SK-N-SH (cell line): ENCODE results near the gene ABHD6.
"Not testable (repeated sequence)": the region's sequence is repeated elsewhere in the genome, so short reads cannot be mapped to it uniquely, and the experiment has no call there.

ENCODE experiments used
- JUND ChIP-seq: IDR thresholded peaks from 2 replicates; pipeline ENCODE4 v1.4.0; 2012
- SIN3A ChIP-seq: IDR thresholded peaks from 2 replicates; pipeline ENCODE4 v1.6.1; 2012; ENCODE audit warnings: low read depth, mild to moderate bottlenecking, low read length, moderate library complexity, borderline replicate concordance
- TAF1 ChIP-seq: IDR thresholded peaks from 2 replicates; pipeline ENCODE4 v1.6.1; 2012; ENCODE audit warnings: low read depth, mild to moderate bottlenecking, low read length, moderate library complexity, borderline replicate concordance
- TF ChIP-seq, protein P1 (sequence below): fragments of 200-600 bp; sonication (generic); IDR thresholded peaks from 2 replicates; pipeline ENCODE4 v1.6.1; 2017; ENCODE audit warnings: antibody characterized with exemption, mild to moderate bottlenecking, moderate library complexity

DNA sequence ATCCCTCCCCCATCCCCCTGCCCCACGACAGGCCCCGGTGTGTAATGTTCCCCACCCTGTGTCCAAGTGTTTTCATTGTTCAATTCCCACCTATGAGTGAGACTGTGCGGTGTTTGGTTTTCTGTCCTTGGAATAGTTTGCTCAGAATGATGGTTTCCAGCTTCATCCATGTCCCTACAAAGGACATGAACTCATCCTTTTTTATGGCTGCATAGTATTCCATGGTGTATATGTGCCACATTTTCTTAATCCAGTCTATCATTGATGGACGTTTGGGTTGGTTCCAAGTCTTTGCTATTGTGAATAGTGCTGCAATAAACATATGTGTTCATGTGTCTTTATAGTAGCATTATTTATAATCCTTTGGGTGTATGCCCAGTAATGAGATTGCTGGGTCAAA, 5.3 kb downstream of the ABHD6 start:
- not testable (repeated sequence) for TF ChIP-seq JUND, TAF1, SIN3A
- TF ChIP-seq, protein P1, sequence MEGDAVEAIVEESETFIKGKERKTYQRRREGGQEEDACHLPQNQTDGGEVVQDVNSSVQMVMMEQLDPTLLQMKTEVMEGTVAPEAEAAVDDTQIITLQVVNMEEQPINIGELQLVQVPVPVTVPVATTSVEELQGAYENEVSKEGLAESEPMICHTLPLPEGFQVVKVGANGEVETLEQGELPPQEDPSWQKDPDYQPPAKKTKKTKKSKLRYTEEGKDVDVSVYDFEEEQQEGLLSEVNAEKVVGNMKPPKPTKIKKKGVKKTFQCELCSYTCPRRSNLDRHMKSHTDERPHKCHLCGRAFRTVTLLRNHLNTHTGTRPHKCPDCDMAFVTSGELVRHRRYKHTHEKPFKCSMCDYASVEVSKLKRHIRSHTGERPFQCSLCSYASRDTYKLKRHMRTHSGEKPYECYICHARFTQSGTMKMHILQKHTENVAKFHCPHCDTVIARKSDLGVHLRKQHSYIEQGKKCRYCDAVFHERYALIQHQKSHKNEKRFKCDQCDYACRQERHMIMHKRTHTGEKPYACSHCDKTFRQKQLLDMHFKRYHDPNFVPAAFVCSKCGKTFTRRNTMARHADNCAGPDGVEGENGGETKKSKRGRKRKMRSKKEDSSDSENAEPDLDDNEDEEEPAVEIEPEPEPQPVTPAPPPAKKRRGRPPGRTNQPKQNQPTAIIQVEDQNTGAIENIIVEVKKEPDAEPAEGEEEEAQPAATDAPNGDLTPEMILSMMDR = not testable (repeated sequence)
